OCI-LY1 (cell line): ENCODE results near the gene SMG5.

Experiments used
- H2AFZ ChIP-seq: fragments of 200-600 bp; sonication (generic), shearing (Covaris generic); 2 replicates; pipeline ENCODE4 v1.6.0; 2014; ENCODE audit warnings: antibody characterized with exemption, mild to moderate bottlenecking, low read length
- H3F3A ChIP-seq: fragments of 200-600 bp; sonication (generic), shearing (Covaris generic); 2 replicates; pipeline ENCODE4 v1.6.0; 2014; ENCODE audit warnings: mild to moderate bottlenecking, antibody characterized with exemption, low read length, moderate library complexity; ENCODE audit not compliant: insufficient read depth
- H3K27ac ChIP-seq: fragments of 200-600 bp; sonication (generic); 2 replicates; pipeline ENCODE4 v1.5.1; 2014; ENCODE audit warnings: low read length, mixed run types, mild to moderate bottlenecking, low read depth; ENCODE audit not compliant: poor library complexity, severe bottlenecking
- H3K27me3 ChIP-seq: fragments of 200-600 bp; sonication (generic); 2 replicates; pipeline ENCODE4 v1.6.0; 2014; ENCODE audit warnings: antibody characterized with exemption, mild to moderate bottlenecking, low read length, moderate library complexity; ENCODE audit not compliant: insufficient read depth
- H3K36me3 ChIP-seq: fragments of 200-600 bp; sonication (generic); 2 replicates; pipeline ENCODE4 v1.6.1; 2014; ENCODE audit warnings: mild to moderate bottlenecking, antibody characterized with exemption, low read length, moderate library complexity, mixed read lengths; ENCODE audit not compliant: insufficient read depth
- H3K4me1 ChIP-seq: fragments of 200-600 bp; sonication (generic); 2 replicates; pipeline ENCODE4 v1.5.1; 2014; ENCODE audit warnings: mild to moderate bottlenecking, low read length, moderate library complexity; ENCODE audit not compliant: insufficient read depth, severe bottlenecking
- H3K4me2 ChIP-seq: fragments of 200-600 bp; sonication (generic), shearing (Covaris generic); 2 replicates; pipeline ENCODE4 v1.6.1; 2014; ENCODE audit warnings: low read length
- H3K4me3 ChIP-seq: fragments of 200-600 bp; sonication (generic); 2 replicates; pipeline ENCODE4 v1.5.1; 2014; ENCODE audit warnings: low read length, low read depth, mild to moderate bottlenecking, mixed read lengths; ENCODE audit not compliant: poor library complexity, severe bottlenecking
- H3K79me2 ChIP-seq: fragments of 200-600 bp; shearing (Covaris generic); 2 replicates; pipeline ENCODE4 v1.6.1; 2016; ENCODE audit warnings: mixed run types, low read length, mixed read lengths; ENCODE audit not compliant: insufficient read depth
- H3K9ac ChIP-seq: fragments of 200-600 bp; sonication (generic), shearing (Covaris generic); 2 replicates; pipeline ENCODE4 v1.6.1; 2014; ENCODE audit warnings: mild to moderate bottlenecking, low read length, mixed read lengths
- H3K9me2 ChIP-seq: fragments of 200-600 bp; sonication (generic), shearing (Covaris generic); 2 replicates; pipeline ENCODE4 v1.6.1; 2014; ENCODE audit warnings: low read depth, mild to moderate bottlenecking, low read length, mixed read lengths
- H3K9me3 ChIP-seq: fragments of 200-600 bp; shearing (Covaris generic); 2 replicates; pipeline ENCODE4 v1.6.1; 2014; ENCODE audit warnings: low read length, mixed read lengths
- H4K20me1 ChIP-seq: fragments of 200-600 bp; sonication (generic), shearing (Covaris generic); 2 replicates; pipeline ENCODE4 v1.6.0; 2016; ENCODE audit warnings: mild to moderate bottlenecking, low read length; ENCODE audit not compliant: insufficient read depth
- CTCF ChIP-seq: fragments of 200-600 bp; sonication (generic), shearing (Covaris generic); IDR thresholded peaks from 2 replicates; pipeline ENCODE4 v1.5.1; 2017; ENCODE audit warnings: mild to moderate bottlenecking, antibody characterized with exemption, low read length, moderate library complexity, mixed read lengths
- EZH2 ChIP-seq: fragments of 200-600 bp; sonication (generic), shearing (Covaris generic); IDR thresholded peaks from 2 replicates; pipeline ENCODE4 v1.8.0; 2017; ENCODE audit warnings: borderline replicate concordance, mixed run types, mild to moderate bottlenecking, antibody characterized with exemption, low read length, moderate library complexity, mixed read lengths

The SMG5 gene

GRCh38 chr1:156281281-156281680 lies 1.3 kb downstream of the SMG5 start:
- TF ChIP-seq CTCF, result peak; percentile 32
- TF ChIP-seq EZH2, result no peak
- H3K9me3 ChIP-seq, result no peaks in the 10 kb centered on the region
- peak overlapping the region; percentile 98 for H3K9ac ChIP-seq
- peaks cover 29% of the 10 kb centered on the region for H3K4me1 ChIP-seq
- H3F3A ChIP-seq, result no peaks in the 10 kb centered on the region
- no peak overlapping the region for H2AFZ ChIP-seq
- H3K9me2 ChIP-seq, result no peaks in the 10 kb centered on the region
- peak overlapping the region; percentile 79 for H3K27ac ChIP-seq
- peaks cover 43% of the 10 kb centered on the region for H3K36me3 ChIP-seq
- peaks cover 37% of the 10 kb centered on the region for H3K79me2 ChIP-seq
- H3K27me3 ChIP-seq, result no peaks in the 10 kb centered on the region
- peak overlapping the region; percentile 97 for H3K4me2 ChIP-seq
- peak overlapping the region; percentile 95 for H3K4me3 ChIP-seq
- H4K20me1 ChIP-seq, result no peaks in the 10 kb centered on the region

DNA sequence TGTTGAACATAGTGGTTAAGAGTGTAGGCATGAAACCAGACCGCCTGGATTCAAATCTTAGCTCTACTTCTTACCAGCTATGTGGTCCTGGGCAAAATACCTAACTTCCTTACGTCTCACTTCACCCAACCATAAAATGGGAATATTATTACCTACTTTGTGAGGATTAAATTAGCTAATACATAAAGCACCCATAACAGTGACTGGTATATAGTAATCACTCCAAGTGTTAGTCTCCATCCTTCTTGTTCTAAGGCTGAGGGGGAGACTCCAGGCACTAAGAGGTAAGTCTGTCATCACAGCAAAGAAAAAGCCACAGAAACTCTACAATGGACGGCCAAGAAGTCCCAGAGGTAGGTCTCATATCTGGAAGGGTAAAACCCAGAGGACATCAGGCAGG lies 2.8 kb downstream of the SMG5 start:
- Histone ChIP-seq H3K4me2 (no peak overlapping the region), H4K20me1 (no peaks in the 10 kb centered on the region), H3K9me2 (no peaks in the 10 kb centered on the region), H3K79me2 (peaks cover 37% of the 10 kb centered on the region), H2AFZ (no peak overlapping the region), H3K27ac (no peak overlapping the region), H3K4me1 (peaks cover 29% of the 10 kb centered on the region), H3K9ac (no peak overlapping the region), H3F3A (no peaks in the 10 kb centered on the region), H3K27me3 (no peaks in the 10 kb centered on the region), H3K9me3 (no peaks in the 10 kb centered on the region), H3K36me3 (peaks cover 56% of the 10 kb centered on the region), H3K4me3 (no peak overlapping the region)
- TF ChIP-seq CTCF (no peak), EZH2 (no peak)

GRCh38 chr1:156276966-156277381 lies 5.7 kb downstream of the SMG5 start:
- no peak overlapping the region for H2AFZ ChIP-seq
- no peaks in the 10 kb centered on the region for H3K9me3 ChIP-seq
- no peaks in the 10 kb centered on the region for H4K20me1 ChIP-seq
- H3K4me1 ChIP-seq, result peaks cover 17% of the 10 kb centered on the region
- no peaks in the 10 kb centered on the region for H3F3A ChIP-seq
- no peak overlapping the region for H3K4me3 ChIP-seq
- H3K36me3 ChIP-seq, result peaks cover 84% of the 10 kb centered on the region
- H3K79me2 ChIP-seq, result peaks cover 28% of the 10 kb centered on the region
- H3K27ac ChIP-seq, result no peak overlapping the region
- no peak overlapping the region for H3K9ac ChIP-seq
- H3K4me2 ChIP-seq, result no peak overlapping the region
- no peaks in the 10 kb centered on the region for H3K27me3 ChIP-seq
- H3K9me2 ChIP-seq, result no peaks in the 10 kb centered on the region
- no peak for TF ChIP-seq EZH2

DNA sequence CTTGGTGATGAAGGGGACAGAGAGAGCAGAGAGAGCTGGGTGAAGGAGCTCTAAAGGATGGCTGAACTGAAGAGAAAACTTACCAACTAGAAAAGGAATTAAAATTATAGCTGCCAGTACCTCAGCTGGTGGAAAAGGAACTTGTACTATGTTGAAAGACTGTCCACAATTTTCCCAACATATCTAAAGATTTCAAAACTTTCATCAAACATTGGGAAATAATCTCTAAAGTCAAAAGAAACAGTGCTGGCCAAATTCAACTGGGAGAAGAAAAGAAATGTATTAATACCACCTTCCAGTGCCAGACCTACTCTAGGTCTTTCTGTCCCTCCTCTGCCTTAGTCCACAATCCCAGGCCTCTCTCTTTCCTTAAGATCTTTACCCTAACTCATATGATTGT lies 6.1 kb downstream of the SMG5 start:
- H3K27me3 ChIP-seq, result no peaks in the 10 kb centered on the region
- H3K9ac ChIP-seq, result no peak overlapping the region
- no peak overlapping the region for H3K4me3 ChIP-seq
- no peaks in the 10 kb centered on the region for H3K9me3 ChIP-seq
- peaks cover 24% of the 10 kb centered on the region for H3K79me2 ChIP-seq
- peaks cover 13% of the 10 kb centered on the region for H3K4me1 ChIP-seq
- H3K4me2 ChIP-seq, result no peak overlapping the region
- no peaks in the 10 kb centered on the region for H3K9me2 ChIP-seq
- no peak overlapping the region for H3K27ac ChIP-seq
- H4K20me1 ChIP-seq, result no peaks in the 10 kb centered on the region
- H3K36me3 ChIP-seq, result peaks cover 88% of the 10 kb centered on the region
- TF ChIP-seq EZH2, result no peak
- no peak for TF ChIP-seq CTCF
- no peaks in the 10 kb centered on the region for H3F3A ChIP-seq
- H2AFZ ChIP-seq, result no peak overlapping the region
